Chondrocyte (in vitro differentiated cells): ENCODE data around the gene TMEM218. TPM values are rescaled to one million over a fixed set of nuclear protein-coding genes. Genes with fewer than 3 reads are reported as not detected.

Experiments
- DNase-seq: peaks from one replicate; pipeline ENCODE4 v3.0.0; 2021; ENCODE audit warnings: mixed read lengths, low spot score
- H3K27ac Mint-ChIP-seq: one replicate; pipeline ENCODE4 v1.8.0; 2021; ENCODE audit warnings: mild to moderate bottlenecking, moderate library complexity, mixed read lengths; ENCODE audit not compliant: unreplicated experiment
- H3K27me3 Mint-ChIP-seq: 2 replicates; pipeline ENCODE4 v1.8.0; 2021; ENCODE audit warnings: low read depth, mixed read lengths
- H3K36me3 Mint-ChIP-seq: 2 replicates; pipeline ENCODE4 v1.8.0; 2021; ENCODE audit warnings: low read depth, mixed read lengths
- H3K4me1 Mint-ChIP-seq: 2 replicates; pipeline ENCODE4 v1.8.0; 2021; ENCODE audit warnings: low read depth, mild to moderate bottlenecking, mixed read lengths
- H3K4me3 Mint-ChIP-seq: one replicate; pipeline ENCODE4 v1.8.0; 2021; ENCODE audit warnings: mild to moderate bottlenecking, moderate library complexity, mixed read lengths; ENCODE audit not compliant: unreplicated experiment
- H3K9me3 Mint-ChIP-seq: 2 replicates; pipeline ENCODE4 v1.8.0; 2021; ENCODE audit warnings: low read depth, mixed read lengths
- CTCF ChIP-seq: fragments of 200-600 bp; sonication (generic); IDR thresholded peaks from 2 replicates; pipeline ENCODE4 v1.5.0; 2021; ENCODE audit warnings: antibody characterized with exemption, mild to moderate bottlenecking, moderate library complexity
- total RNA-seq: library from RNA; stranded (reverse); gene quantifications from 3 replicates; pipeline ENCODE4 v1.2.1, GENCODE V29; 2021

TMEM218 gene
- total RNA-seq, 1 donor from 2014 or later, result 12.0 TPM

- H3K36me3 Mint-ChIP-seq, result no peaks in the 10 kb centered on the region
- TF ChIP-seq CTCF, result no peak
- no peak overlapping the region for H3K27ac Mint-ChIP-seq
Observed at GRCh38 chr11:125055107-125055715, 56.2 kb downstream of the TMEM218 start.

GRCh38 chr11:125053167-125053566 is 58.3 kb downstream of the TMEM218 start:
- H3K27ac Mint-ChIP-seq, result no peak overlapping the region
- no peaks in the 10 kb centered on the region for H3K36me3 Mint-ChIP-seq
- H3K4me1 Mint-ChIP-seq, result peaks cover 3% of the 10 kb centered on the region
- TF ChIP-seq CTCF, result no peak
- no peaks in the 10 kb centered on the region for H3K9me3 Mint-ChIP-seq
- no peak overlapping the region for H3K4me3 Mint-ChIP-seq
- H3K27me3 Mint-ChIP-seq, result no peaks in the 10 kb centered on the region
- DNase-seq, result no peak

More at GRCh38 chr11:125055107-125055715, 56.2 kb downstream of the TMEM218 start:
- Mint-ChIP-seq H3K9me3 (no peaks in the 10 kb centered on the region), H3K4me3 (no peak overlapping the region), H3K4me1 (peaks cover 3% of the 10 kb centered on the region), H3K27me3 (no peaks in the 10 kb centered on the region)
- DNase-seq, result no peak

GRCh38 chr11:125052047-125052446 is 59.4 kb downstream of the TMEM218 start:
- DNase-seq, result no peak
- TF ChIP-seq CTCF, result no peak
- Mint-ChIP-seq H3K27ac (no peak overlapping the region), H3K9me3 (no peaks in the 10 kb centered on the region), H3K4me1 (peaks cover 2% of the 10 kb centered on the region), H3K27me3 (no peaks in the 10 kb centered on the region), H3K36me3 (no peaks in the 10 kb centered on the region), H3K4me3 (no peak overlapping the region)

- peaks cover 3% of the 10 kb centered on the region for H3K9me3 Mint-ChIP-seq
- no peaks in the 10 kb centered on the region for H3K36me3 Mint-ChIP-seq
- H3K27ac Mint-ChIP-seq, result no peak overlapping the region
- no peak for TF ChIP-seq CTCF
- DNase-seq, result no peak
- no peaks in the 10 kb centered on the region for H3K4me1 Mint-ChIP-seq
- no peak overlapping the region for H3K4me3 Mint-ChIP-seq
- H3K27me3 Mint-ChIP-seq, result no peaks in the 10 kb centered on the region
Observed at GRCh38 chr11:125049164-125049792, 62.1 kb downstream of the TMEM218 start.

Other genes starting within 250 kb of the TMEM218 start
- gene ROBO3, start 246.2 kb downstream of the TMEM218 start, total RNA-seq, result 4.9 to 12.0 TPM (median 10.9 TPM) in 3 replicates
- not detected in 3 replicates for gene ROBO4, start 213.8 kb downstream of the TMEM218 start, total RNA-seq
- gene HEPN1, start 192.4 kb downstream of the TMEM218 start, total RNA-seq, result not detected in 3 replicates
- gene HEPACAM, start 175.6 kb downstream of the TMEM218 start, total RNA-seq, result not detected in 3 replicates
- gene CCDC15, start 157.4 kb downstream of the TMEM218 start, total RNA-seq, result 0.90 to 3.6 TPM (median 1.2 TPM) in 3 replicates
- 0.37 to 1.2 TPM in 2 of 3 replicates, not detected in the other for gene SLC37A2, start 48.3 kb downstream of the TMEM218 start, total RNA-seq
- gene PKNOX2, start 53.1 kb upstream of the TMEM218 start, total RNA-seq, result 34.0 to 74.0 TPM (median 34.9 TPM) in 3 replicates